ENCODE data around the gene HDAC4.

Gene HDAC4

GRCh38 chr2:239017491-239018098, 383.2 kb downstream of the HDAC4 start:
- TF ChIP-seq ZNF837 (tag by site-specific recombination; IDR thresholded peaks at IDR 0.05) (no peak), ZNF558 (tag by site-specific recombination; IDR thresholded peaks at IDR 0.05) (no peak), EGR2 (tag by site-specific recombination; IDR thresholded peaks at IDR 0.05; ENCODE audit: low read depth) (no peak), PRDM10 (tag by site-specific recombination; IDR thresholded peaks at IDR 0.05) (no peak), IKZF3 (tag by site-specific recombination; IDR thresholded peaks at IDR 0.05) (no peak), ZNF488 (tag by site-specific recombination; IDR thresholded peaks at IDR 0.05) (no peak), ZBTB21 (tag by site-specific recombination; IDR thresholded peaks at IDR 0.05) (no peak), ZNF48 (tag by site-specific recombination; IDR thresholded peaks at IDR 0.05) (no peak), ZNF19 (tag by site-specific recombination; IDR thresholded peaks at IDR 0.05; ENCODE audit: low read depth) (no peak), ZNF658 (tag by site-specific recombination; IDR thresholded peaks at IDR 0.05) (no peak), ZNF121 (tag by site-specific recombination; IDR thresholded peaks at IDR 0.05) (no peak), ZNF596 (tag by site-specific recombination; IDR thresholded peaks at IDR 0.05) (no peak), ZNF146 (tag by site-specific recombination; IDR thresholded peaks at IDR 0.05) (no peak)
- TF ChIP-seq, protein P1, sequence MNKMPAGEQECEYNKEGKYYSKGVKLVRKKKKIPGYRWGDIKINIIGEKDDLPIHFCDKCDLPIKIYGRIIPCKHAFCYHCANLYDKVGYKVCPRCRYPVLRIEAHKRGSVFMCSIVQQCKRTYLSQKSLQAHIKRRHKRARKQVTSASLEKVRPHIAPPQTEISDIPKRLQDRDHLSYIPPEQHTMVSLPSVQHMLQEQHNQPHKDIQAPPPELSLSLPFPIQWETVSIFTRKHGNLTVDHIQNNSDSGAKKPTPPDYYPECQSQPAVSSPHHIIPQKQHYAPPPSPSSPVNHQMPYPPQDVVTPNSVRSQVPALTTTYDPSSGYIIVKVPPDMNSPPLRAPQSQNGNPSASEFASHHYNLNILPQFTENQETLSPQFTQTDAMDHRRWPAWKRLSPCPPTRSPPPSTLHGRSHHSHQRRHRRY (tag by site-specific recombination; IDR thresholded peaks at IDR 0.05) = no peak
- TF ChIP-seq, protein P2, sequence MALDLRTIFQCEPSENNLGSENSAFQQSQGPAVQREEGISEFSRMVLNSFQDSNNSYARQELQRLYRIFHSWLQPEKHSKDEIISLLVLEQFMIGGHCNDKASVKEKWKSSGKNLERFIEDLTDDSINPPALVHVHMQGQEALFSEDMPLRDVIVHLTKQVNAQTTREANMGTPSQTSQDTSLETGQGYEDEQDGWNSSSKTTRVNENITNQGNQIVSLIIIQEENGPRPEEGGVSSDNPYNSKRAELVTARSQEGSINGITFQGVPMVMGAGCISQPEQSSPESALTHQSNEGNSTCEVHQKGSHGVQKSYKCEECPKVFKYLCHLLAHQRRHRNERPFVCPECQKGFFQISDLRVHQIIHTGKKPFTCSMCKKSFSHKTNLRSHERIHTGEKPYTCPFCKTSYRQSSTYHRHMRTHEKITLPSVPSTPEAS (tag by site-specific recombination; IDR thresholded peaks at IDR 0.05) = no peak
- TF ChIP-seq, protein P3, sequence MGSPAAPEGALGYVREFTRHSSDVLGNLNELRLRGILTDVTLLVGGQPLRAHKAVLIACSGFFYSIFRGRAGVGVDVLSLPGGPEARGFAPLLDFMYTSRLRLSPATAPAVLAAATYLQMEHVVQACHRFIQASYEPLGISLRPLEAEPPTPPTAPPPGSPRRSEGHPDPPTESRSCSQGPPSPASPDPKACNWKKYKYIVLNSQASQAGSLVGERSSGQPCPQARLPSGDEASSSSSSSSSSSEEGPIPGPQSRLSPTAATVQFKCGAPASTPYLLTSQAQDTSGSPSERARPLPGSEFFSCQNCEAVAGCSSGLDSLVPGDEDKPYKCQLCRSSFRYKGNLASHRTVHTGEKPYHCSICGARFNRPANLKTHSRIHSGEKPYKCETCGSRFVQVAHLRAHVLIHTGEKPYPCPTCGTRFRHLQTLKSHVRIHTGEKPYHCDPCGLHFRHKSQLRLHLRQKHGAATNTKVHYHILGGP (tag by site-specific recombination; IDR thresholded peaks at IDR 0.05) = no peak
- no peaks in the 10 kb centered on the region for H3K4me1 ChIP-seq (ENCODE audit: control insufficient read depth, insufficient read depth, low read length)
- ChIA-PET CTCF (no interaction called here), POLR2A (no interaction called here)
- no peak overlapping the region for H3K4me3 ChIP-seq (ENCODE audit: low read depth, low read length)
- no peak overlapping the region for H3K27ac ChIP-seq (ENCODE audit: extremely low read depth, low read depth, low read length)
- no peaks in the 10 kb centered on the region for H3K36me3 ChIP-seq (ENCODE audit: control insufficient read depth in 2 of 2, insufficient read depth in 1 of 2, low read length in 2 of 2)
- H3K9me3 ChIP-seq (ENCODE audit: control insufficient read depth, insufficient read depth, low read depth, low read length) = no peaks in the 10 kb centered on the region

- Histone ChIP-seq H3K27ac (ENCODE audit: extremely low read depth, low read depth, low read length) (no peak overlapping the region), H3K9me3 (ENCODE audit: control insufficient read depth, insufficient read depth, low read depth, low read length) (no peaks in the 10 kb centered on the region), H3K4me1 (ENCODE audit: control insufficient read depth, insufficient read depth, low read length) (no peaks in the 10 kb centered on the region), H3K36me3 (ENCODE audit: control insufficient read depth in 2 of 2, insufficient read depth in 1 of 2, low read length in 2 of 2) (no peaks in the 10 kb centered on the region), H3K4me3 (ENCODE audit: low read depth, low read length) (no peak overlapping the region)
- POLR2A ChIA-PET = no interaction called here
- CTCF ChIA-PET = no interaction called here
- no peak for TF ChIP-seq AEBP2 (tag by site-specific recombination; IDR thresholded peaks at IDR 0.05; ENCODE audit: borderline replicate concordance)
- no peak for TF ChIP-seq ZNF18 (tag by site-specific recombination; IDR thresholded peaks at IDR 0.05)
- TF ChIP-seq, protein P4, sequence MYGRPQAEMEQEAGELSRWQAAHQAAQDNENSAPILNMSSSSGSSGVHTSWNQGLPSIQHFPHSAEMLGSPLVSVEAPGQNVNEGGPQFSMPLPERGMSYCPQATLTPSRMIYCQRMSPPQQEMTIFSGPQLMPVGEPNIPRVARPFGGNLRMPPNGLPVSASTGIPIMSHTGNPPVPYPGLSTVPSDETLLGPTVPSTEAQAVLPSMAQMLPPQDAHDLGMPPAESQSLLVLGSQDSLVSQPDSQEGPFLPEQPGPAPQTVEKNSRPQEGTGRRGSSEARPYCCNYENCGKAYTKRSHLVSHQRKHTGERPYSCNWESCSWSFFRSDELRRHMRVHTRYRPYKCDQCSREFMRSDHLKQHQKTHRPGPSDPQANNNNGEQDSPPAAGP (tag by site-specific recombination; IDR thresholded peaks at IDR 0.05) = no peak
- TF ChIP-seq ZNF785 (tag by site-specific recombination; IDR thresholded peaks at IDR 0.05) = no peak
- TF ChIP-seq ZNF621 (tag by site-specific recombination; IDR thresholded peaks at IDR 0.05) = no peak
- no peak for TF ChIP-seq ZNF341 (tag by site-specific recombination; IDR thresholded peaks at IDR 0.05; ENCODE audit: low read depth)
Observed at GRCh38 chr2:239015901-239016675, 384.7 kb downstream of the HDAC4 start.
